ENCODE measurements around the gene CIROP.

The CIROP gene

DNA sequence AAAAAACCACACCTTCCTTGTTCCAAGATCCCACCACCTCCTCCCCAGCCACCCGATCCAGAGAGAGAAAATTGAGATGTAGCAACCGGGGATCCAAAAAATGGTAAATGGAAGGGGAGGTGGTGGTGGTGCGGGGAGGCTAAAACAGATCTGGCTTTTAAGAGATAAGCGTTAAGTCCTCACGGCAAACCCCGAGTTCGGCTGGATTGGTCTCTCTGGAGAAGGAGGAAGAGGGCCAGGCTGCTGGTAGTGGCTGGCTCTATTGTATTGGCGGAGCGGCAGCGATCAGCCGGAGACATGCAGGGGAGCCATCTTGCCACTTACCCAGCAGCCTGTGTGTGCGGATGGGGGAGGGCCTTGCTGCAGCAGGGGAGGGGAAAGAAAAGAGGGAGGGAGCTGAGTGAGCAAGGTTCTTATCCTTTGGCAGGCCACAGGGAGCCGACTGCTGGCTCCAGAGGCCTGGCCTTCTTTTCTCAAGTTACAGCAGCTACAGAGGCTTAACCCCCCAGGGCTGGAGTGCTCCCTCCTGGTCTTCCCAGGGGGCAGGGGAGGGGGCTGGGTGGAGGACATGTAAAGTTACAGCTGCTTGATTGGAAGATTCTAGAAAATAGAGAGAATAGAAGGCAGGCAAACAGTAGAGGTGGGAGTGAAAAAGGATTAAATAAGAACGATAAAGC, 33.4 kb downstream of the CIROP start:
- peak overlapping the region; percentile 98 for H3K4me3 ChIP-seq (ENCODE audit: low read depth, low read length)
- TF ChIP-seq, protein P1, sequence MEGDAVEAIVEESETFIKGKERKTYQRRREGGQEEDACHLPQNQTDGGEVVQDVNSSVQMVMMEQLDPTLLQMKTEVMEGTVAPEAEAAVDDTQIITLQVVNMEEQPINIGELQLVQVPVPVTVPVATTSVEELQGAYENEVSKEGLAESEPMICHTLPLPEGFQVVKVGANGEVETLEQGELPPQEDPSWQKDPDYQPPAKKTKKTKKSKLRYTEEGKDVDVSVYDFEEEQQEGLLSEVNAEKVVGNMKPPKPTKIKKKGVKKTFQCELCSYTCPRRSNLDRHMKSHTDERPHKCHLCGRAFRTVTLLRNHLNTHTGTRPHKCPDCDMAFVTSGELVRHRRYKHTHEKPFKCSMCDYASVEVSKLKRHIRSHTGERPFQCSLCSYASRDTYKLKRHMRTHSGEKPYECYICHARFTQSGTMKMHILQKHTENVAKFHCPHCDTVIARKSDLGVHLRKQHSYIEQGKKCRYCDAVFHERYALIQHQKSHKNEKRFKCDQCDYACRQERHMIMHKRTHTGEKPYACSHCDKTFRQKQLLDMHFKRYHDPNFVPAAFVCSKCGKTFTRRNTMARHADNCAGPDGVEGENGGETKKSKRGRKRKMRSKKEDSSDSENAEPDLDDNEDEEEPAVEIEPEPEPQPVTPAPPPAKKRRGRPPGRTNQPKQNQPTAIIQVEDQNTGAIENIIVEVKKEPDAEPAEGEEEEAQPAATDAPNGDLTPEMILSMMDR (IDR thresholded peaks at IDR 0.05; ENCODE audit: low read depth, low read length, missing control alignments): no peak
- in situ Hi-C loops (cut with HindIII; ENCODE audit: low sequenced_read_pairs): no loop called here
- peak; percentile 87 for DNase-seq (ENCODE audit: low read depth)

DNA sequence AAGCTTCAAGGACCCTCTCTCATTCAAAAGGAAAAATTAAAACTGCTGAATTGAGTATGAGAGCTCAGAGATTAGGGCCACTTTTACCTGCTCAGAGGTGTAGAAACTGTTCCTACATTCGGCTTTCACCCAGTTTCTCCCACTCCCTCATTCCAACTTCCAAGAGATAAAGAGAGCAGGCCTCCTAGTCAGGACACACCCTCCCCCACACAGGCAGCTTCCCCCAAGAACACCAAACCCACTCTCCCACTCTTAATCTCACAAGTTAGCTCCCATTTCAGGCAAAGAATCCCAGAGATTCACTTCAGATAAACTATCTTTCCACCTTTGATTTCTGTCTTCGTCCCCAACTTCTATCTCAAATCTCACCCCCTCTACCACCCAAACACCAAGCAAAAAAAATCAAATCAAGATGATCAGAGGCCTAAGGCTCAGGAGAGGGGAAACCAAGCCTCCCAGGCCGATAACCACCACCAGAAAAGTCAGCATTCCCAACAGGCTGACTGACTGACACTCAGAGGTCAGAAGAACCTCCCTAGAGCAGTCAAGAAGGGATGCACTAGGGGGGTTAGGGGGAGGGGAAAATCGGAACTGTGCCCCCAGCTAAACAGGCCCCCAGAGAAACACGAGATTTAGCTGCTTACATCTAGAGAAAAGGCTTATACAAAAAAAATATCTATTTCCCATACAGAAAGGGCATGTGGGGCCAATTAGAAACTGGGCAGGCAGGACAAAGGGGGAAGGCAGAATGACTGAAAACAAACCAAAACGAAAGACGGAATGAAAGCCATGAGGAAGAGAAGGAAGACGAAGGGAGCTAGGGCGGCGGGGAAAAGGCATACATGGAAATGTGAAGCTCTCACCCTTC, 34.3 kb downstream of the CIROP start:
- peak overlapping the region; percentile 98 for H3K4me3 ChIP-seq (ENCODE audit: low read depth, low read length)
- TF ChIP-seq, protein P1 (IDR thresholded peaks at IDR 0.05; ENCODE audit: low read depth, low read length, missing control alignments): no peak
- DNase-seq (ENCODE audit: low read depth): no peak
- in situ Hi-C loops (cut with HindIII; ENCODE audit: low sequenced_read_pairs): no loop called here

DNA sequence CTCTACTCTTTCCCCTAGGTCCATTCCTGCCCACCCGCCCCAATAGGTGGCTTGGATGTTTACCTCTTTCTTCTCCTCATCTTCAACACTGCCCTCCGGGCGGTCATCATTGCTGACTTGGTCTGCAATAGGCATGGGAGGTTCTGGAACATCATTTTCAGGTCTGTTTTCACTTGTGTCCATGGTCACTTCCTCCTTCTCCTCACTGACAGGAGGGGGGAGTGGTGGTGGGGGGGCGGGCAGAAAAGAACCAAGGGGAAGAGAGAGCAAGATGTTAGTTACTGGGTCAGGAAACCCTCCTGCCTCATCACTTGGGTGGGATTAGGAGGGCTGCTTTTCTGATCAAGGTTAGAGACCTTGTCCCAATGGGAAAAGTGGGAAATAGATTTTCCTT, 35.4 kb downstream of the CIROP start:
- TF ChIP-seq, protein P1 (IDR thresholded peaks at IDR 0.05; ENCODE audit: low read depth, low read length, missing control alignments): no peak
- in situ Hi-C loops (cut with HindIII; ENCODE audit: low sequenced_read_pairs): no loop called here
- peak overlapping the region; percentile 98 for H3K4me3 ChIP-seq (ENCODE audit: low read depth, low read length)

DNA sequence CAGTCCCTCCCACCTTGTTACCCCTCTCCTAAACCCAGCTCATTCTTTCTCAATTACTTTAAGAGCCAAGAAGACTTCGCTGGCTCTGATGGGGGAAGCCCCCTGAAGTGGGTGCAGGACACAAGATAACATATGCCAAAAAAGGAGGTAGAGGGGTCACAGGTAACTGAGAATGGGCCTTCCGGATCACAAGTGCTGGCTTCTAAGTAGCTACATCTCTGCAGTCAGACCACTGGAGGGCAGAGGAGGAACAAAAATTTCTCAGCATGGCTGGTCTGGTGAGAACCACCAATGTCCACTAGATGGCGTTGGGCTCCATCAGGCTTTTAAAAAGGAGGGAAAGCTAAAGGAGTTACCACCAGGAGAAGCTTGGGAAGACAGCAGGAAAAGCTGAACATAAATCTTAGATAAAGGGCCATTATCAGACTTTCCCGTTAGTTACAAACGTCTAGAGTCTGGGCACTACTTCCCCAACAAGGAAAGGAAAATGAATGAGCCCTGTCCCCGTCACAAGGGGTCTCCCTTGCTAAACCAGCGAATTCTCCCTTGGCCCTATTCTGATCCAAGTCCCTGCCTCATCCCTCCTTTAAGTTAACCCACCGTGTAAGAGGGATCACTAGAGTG, 35.9 kb downstream of the CIROP start:
- TF ChIP-seq, protein P1 (IDR thresholded peaks at IDR 0.05; ENCODE audit: low read depth, low read length, missing control alignments): peak; percentile 100
- in situ Hi-C loops (cut with HindIII; ENCODE audit: low sequenced_read_pairs): no loop called here
- DNase-seq (ENCODE audit: low read depth): peak; percentile 90
- H3K4me3 ChIP-seq (ENCODE audit: low read depth, low read length): peak overlapping the region; percentile 20

More for the DNA sequence above, 35.4 kb downstream of the CIROP start:
- DNase-seq (ENCODE audit: low read depth): no peak

DNA sequence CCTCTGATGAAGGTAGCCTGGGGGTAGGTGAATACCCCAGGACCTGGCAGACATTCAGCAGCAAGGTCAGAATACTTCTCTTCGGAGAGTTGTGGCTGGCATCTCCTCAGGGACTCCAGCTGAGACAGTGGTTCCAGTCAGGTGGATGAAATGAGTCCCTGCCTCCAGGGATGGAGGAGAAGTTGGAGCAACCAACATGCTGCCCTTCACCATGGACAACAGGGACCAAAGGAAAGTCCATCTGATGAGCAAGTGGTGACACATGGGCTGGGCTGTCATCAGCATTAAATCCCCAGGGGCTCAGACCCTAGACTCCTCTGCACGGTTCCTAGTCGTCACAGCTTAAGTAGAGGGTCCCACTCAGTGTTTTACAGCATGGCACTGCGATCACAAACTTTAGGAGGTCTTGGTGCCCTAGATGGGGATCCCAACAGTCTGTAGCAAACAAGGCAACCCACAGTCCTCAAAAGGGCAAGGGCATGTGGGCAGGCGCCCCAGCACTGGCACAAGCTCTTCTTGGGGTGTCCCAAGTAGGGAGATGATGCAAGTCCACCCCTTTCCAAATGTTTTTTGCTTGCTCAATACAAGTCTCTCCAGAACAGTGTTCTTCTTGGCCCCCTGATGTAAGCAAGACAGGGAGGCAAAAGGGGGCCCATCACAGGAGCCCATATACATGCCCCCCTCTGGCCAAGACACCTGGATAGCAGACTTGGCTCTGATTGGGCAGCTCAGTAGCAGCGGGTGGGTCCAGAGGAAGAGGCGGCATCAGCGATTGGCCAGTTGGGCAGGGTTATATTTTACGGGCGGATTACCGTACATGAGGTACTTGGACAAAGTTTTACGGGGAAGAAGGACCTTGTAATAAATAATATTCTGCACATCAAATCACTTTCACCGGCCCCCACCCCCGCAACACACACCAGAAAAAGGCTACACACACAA, 36.7 kb downstream of the CIROP start:
- in situ Hi-C loops (cut with HindIII; ENCODE audit: low sequenced_read_pairs): no loop called here
- no peak for DNase-seq (ENCODE audit: low read depth)
- TF ChIP-seq, protein P1 (IDR thresholded peaks at IDR 0.05; ENCODE audit: low read depth, low read length, missing control alignments): no peak
- H3K4me3 ChIP-seq (ENCODE audit: low read depth, low read length): peak overlapping the region; percentile 20
